ENCODE results near the gene MYBL2. TPM values are rescaled to one million over a fixed set of nuclear protein-coding genes. Genes with fewer than 3 reads are reported as not detected.

MYBL2 gene
- total and polyA plus RNA-seq, 8 donors: 4.7 to 14.5 (median 5.7) TPM

GRCh38 chr20:43715044-43715443, 48.1 kb downstream of the MYBL2 start:
- 96 to 97% methylated on average over 9 of the region's 9 CpGs for WGBS, 2 donors
- no peak for DNase-seq
- Histone ChIP-seq H3K27me3 (no peaks in the 10 kb centered on the region), H3K4me3 (no peak overlapping the region), H3K36me3 (peaks cover 0 to 7% (median 0%) of the 10 kb centered on the region in 3 donors), H3K4me1 (no peaks in the 10 kb centered on the region), H3K9me3 (no peaks in the 10 kb centered on the region), H3K27ac (no peak overlapping the region)
- intact Hi-C loops (cut with DNase I): no loop called here
- no peak for FAIRE-seq
- TF ChIP-seq CTCF (IDR thresholded peaks at IDR 0.05): no peak
- no peak for ATAC-seq

- DNase-seq (no peak), ATAC-seq (no peak), FAIRE-seq (no peak)
- Histone ChIP-seq H3K27ac (no peak overlapping the region), H3K36me3 (peaks cover 0 to 2% (median 0%) of the 10 kb centered on the region in 3 donors), H3K4me3 (no peak overlapping the region), H3K9me3 (no peaks in the 10 kb centered on the region), H3K27me3 (no peaks in the 10 kb centered on the region), H3K4me1 (no peaks in the 10 kb centered on the region)
- TF ChIP-seq CTCF (IDR thresholded peaks at IDR 0.05): no peak
- intact Hi-C loops (cut with DNase I): no loop called here
- 92 to 93% methylated on average over 6 of the region's 6 CpGs for WGBS, 2 donors
Observed at GRCh38 chr20:43715511-43715910, 48.6 kb downstream of the MYBL2 start.

- H3K27me3 ChIP-seq: no peaks in the 10 kb centered on the region
- no peak overlapping the region for H3K27ac ChIP-seq
- ATAC-seq (no peak), DNase-seq (no peak), FAIRE-seq (no peak)
- TF ChIP-seq CTCF (IDR thresholded peaks at IDR 0.05): no peak
- H3K36me3 ChIP-seq: no peaks in the 10 kb centered on the region
- WGBS, 2 donors: 93 to 95% methylated on average over 4 of the region's 4 CpGs
- no peaks in the 10 kb centered on the region for H3K9me3 ChIP-seq
- H3K4me1 ChIP-seq: no peaks in the 10 kb centered on the region
- intact Hi-C loops (cut with DNase I): no loop called here
- no peak overlapping the region for H3K4me3 ChIP-seq
Observed at GRCh38 chr20:43716123-43716522, 49.2 kb downstream of the MYBL2 start.

- Histone ChIP-seq H3K9me3 (no peaks in the 10 kb centered on the region), H3K36me3 (no peaks in the 10 kb centered on the region), H3K4me1 (no peaks in the 10 kb centered on the region), H3K27ac (no peak overlapping the region), H3K4me3 (no peak overlapping the region), H3K27me3 (no peaks in the 10 kb centered on the region)
- no peak for DNase-seq
- ATAC-seq: no peak
- intact Hi-C loops (cut with DNase I): no loop called here
- no peak for FAIRE-seq
- 92 to 95% methylated on average over 12 of the region's 12 CpGs for WGBS, 2 donors
- no peak for TF ChIP-seq CTCF (IDR thresholded peaks at IDR 0.05)
Observed at GRCh38 chr20:43716757-43717615, 50.1 kb downstream of the MYBL2 start.

GRCh38 chr20:43717616-43717995, 50.7 kb downstream of the MYBL2 start:
- no peak for TF ChIP-seq CTCF (IDR thresholded peaks at IDR 0.05)
- H3K4me3 ChIP-seq: no peak overlapping the region
- intact Hi-C loops (cut with DNase I): no loop called here
- FAIRE-seq (no peak), ATAC-seq (no peak), DNase-seq (no peak)
- H3K4me1 ChIP-seq: no peaks in the 10 kb centered on the region
- 94 to 98% methylated on average over 4 of the region's 4 CpGs for whole genome bisulfite sequencing, 2 donors
- no peak overlapping the region for H3K27ac ChIP-seq
- no peaks in the 10 kb centered on the region for H3K36me3 ChIP-seq
- H3K27me3 ChIP-seq: no peaks in the 10 kb centered on the region
- no peaks in the 10 kb centered on the region for H3K9me3 ChIP-seq
